H1 (cell line): Measurements from ENCODE around the gene PAPSS2. TPM values are rescaled to one million over a fixed set of nuclear protein-coding genes. Genes with fewer than 3 reads are reported as not detected.

Experiments used
- CTCF ChIA-PET: fragments of 300-600 bp; sonication (Branson Sonifier 250); formaldehyde crosslinking; loops from one replicate; lab custom pipeline; 2021; ENCODE audit not compliant: partially characterized antibody; lab: Charles Lee
- POLR2A ChIA-PET: fragments of 300-600 bp; sonication (Branson Sonifier 250); formaldehyde crosslinking; loops from one replicate; lab custom pipeline; 2021; ENCODE audit warnings: inconsistent platforms; ENCODE audit not compliant: partially characterized antibody; lab: Charles Lee
- DNase-seq, 2 experiments: peaks; one replicate each; pipeline versions ENCODE4 v3.0.0 to v3.0.0-alpha.2; 2010 to 2022; ENCODE audit warnings: low spot score in 2 of 2, low read depth in 1 of 2, mixed read lengths in 1 of 2
- FAIRE-seq: peaks from 2 replicates; lab custom pipeline; 2011; peaks lifted over from hg19 to GRCh38; lab: Jason Lieb, UNC
- H2AFZ ChIP-seq: 2 replicates; pipeline ENCODE4 v1.8.1; 2012; ENCODE audit warnings: low read length, inconsistent platforms
- H2AK5ac ChIP-seq: 2 replicates; pipeline ENCODE4 v1.6.1; 2013; ENCODE audit warnings: low read depth, low read length
- H2BK120ac ChIP-seq: replicated peaks from 2 replicates; pipeline ENCODE3; 2013; ENCODE audit warnings: low read depth, low read length, inconsistent platforms
- H2BK12ac ChIP-seq: 2 replicates; pipeline ENCODE4 v1.6.1; 2013; ENCODE audit warnings: low read depth, low read length
- H2BK15ac ChIP-seq: 2 replicates; pipeline ENCODE4 v1.6.1; 2013; ENCODE audit warnings: low read length
- H2BK20ac ChIP-seq: 2 replicates; pipeline ENCODE4 v1.6.1; 2013; ENCODE audit warnings: low read length
- H2BK5ac ChIP-seq: 2 replicates; pipeline ENCODE4 v1.6.1; 2013; ENCODE audit warnings: low read depth, low read length
- H3K14ac ChIP-seq: 2 replicates; pipeline ENCODE4 v1.6.1; 2013; ENCODE audit warnings: inconsistent platforms; ENCODE audit not compliant: insufficient read length
- H3K18ac ChIP-seq: 2 replicates; pipeline ENCODE4 v1.6.1; 2013; ENCODE audit warnings: low read length; ENCODE audit errors: extremely low read depth
- H3K23ac ChIP-seq: 2 replicates; pipeline ENCODE4 v1.6.1; 2013; ENCODE audit warnings: inconsistent platforms; ENCODE audit not compliant: insufficient read length
- H3K23me2 ChIP-seq: 2 replicates; pipeline ENCODE4 v1.6.1; 2013; ENCODE audit warnings: low read depth, low read length
- H3K27ac ChIP-seq: 2 replicates; pipeline ENCODE4 v1.6.1; 2011; ENCODE audit warnings: low read depth, low read length, inconsistent platforms
- H3K27me3 ChIP-seq, 4 experiments: replicated peaks in 1 of 4; 1 replicate in 1 of 4; 2 replicates in 3 of 4; pipeline versions ENCODE4 v1.6.1 to v1.8.1; 2011 to 2013; ENCODE audit warnings: low read length in 3 of 4, mild to moderate bottlenecking in 3 of 4, inconsistent platforms in 2 of 4, mixed read lengths in 2 of 4, moderate library complexity in 1 of 4; ENCODE audit not compliant: control insufficient read depth in 3 of 4, insufficient read depth in 3 of 4; ENCODE audit errors: extremely low read depth in 1 of 4
- H3K36me3 ChIP-seq, 4 experiments: 2 replicates each; pipeline versions ENCODE4 v1.6.1 to v1.8.1; 2011 to 2013; ENCODE audit warnings: mild to moderate bottlenecking in 4 of 4, low read length in 3 of 4, moderate library complexity in 2 of 4, control low read depth in 1 of 4, inconsistent platforms in 1 of 4; ENCODE audit not compliant: insufficient read depth in 4 of 4, control insufficient read depth in 2 of 4
- H3K4ac ChIP-seq: replicated peaks from 2 replicates; pipeline ENCODE3; 2013; ENCODE audit warnings: low read length, low read depth, mixed read lengths, inconsistent platforms; ENCODE audit not compliant: insufficient read length
- H3K4me1 ChIP-seq, 4 experiments: replicated peaks in 1 of 4; 1 replicate in 1 of 4; 2 replicates in 3 of 4; pipeline versions ENCODE4 v1.6.1 to v1.8.1; 2011 to 2013; ENCODE audit warnings: low read length in 3 of 4, inconsistent platforms in 2 of 4, mixed read lengths in 1 of 4; ENCODE audit not compliant: insufficient read depth in 4 of 4, control insufficient read depth in 3 of 4
- H3K4me2 ChIP-seq, 2 experiments: 2 replicates each; pipeline versions ENCODE4 v1.6.1 to v1.8.1; 2011 to 2013; ENCODE audit warnings: low read depth in 2 of 2, low read length in 2 of 2, control low read depth in 1 of 2, inconsistent platforms in 1 of 2, mild to moderate bottlenecking in 1 of 2; ENCODE audit not compliant: insufficient read depth in 1 of 2
- H3K4me3 ChIP-seq, 4 experiments: fragments of 200-600, 300-600 bp in 1 of 4; sonication (generic), shearing (Covaris generic), sonication (Bioruptor Twin) in 1 of 4; 2 replicates each; pipeline versions ENCODE4 v1.5.1 to v1.8.1; 2011 to 2016; ENCODE audit warnings: low read length in 4 of 4, low read depth in 3 of 4, control low read depth in 2 of 4, inconsistent platforms in 2 of 4, mild to moderate bottlenecking in 2 of 4, mixed read lengths in 1 of 4, moderate library complexity in 1 of 4; ENCODE audit not compliant: insufficient read depth in 2 of 4; ENCODE audit errors: extremely low read depth in 1 of 4
- H3K56ac ChIP-seq: replicated peaks from 2 replicates; pipeline ENCODE3; 2013; ENCODE audit warnings: low read depth, mild to moderate bottlenecking, mixed read lengths, low read length, inconsistent platforms; ENCODE audit not compliant: insufficient read length
- H3K79me1 ChIP-seq: 2 replicates; pipeline ENCODE4 v1.6.1; 2013; ENCODE audit warnings: low read depth, low read length, control low read depth
- H3K79me2 ChIP-seq, 2 experiments: 2 replicates each; pipeline versions ENCODE4 v1.6.1 to v1.8.1; 2012 to 2013; ENCODE audit warnings: low read length in 2 of 2, mild to moderate bottlenecking in 2 of 2, inconsistent platforms in 1 of 2; ENCODE audit not compliant: insufficient read depth in 2 of 2, control insufficient read depth in 1 of 2
- H3K9ac ChIP-seq, 4 experiments: replicated peaks in 1 of 4; 1 replicate in 1 of 4; 2 replicates in 3 of 4; pipeline versions ENCODE4 v1.6.1 to v1.8.1; 2011 to 2013; ENCODE audit warnings: low read depth in 3 of 4, low read length in 3 of 4, control low read depth in 2 of 4, mild to moderate bottlenecking in 2 of 4, moderate library complexity in 2 of 4, inconsistent platforms in 1 of 4; ENCODE audit errors: extremely low read depth in 1 of 4
- H3K9me3 ChIP-seq, 2 experiments: 2 replicates each; pipeline versions ENCODE4 v1.6.1 to v1.8.1; 2012 to 2013; ENCODE audit warnings: mild to moderate bottlenecking in 2 of 2, moderate library complexity in 2 of 2, control low read depth in 1 of 2, inconsistent platforms in 1 of 2, low read depth in 1 of 2, low read length in 1 of 2, mixed read lengths in 1 of 2; ENCODE audit not compliant: insufficient read depth in 2 of 2
- H4K20me1 ChIP-seq, 2 experiments: replicated peaks in 1 of 2; 2 replicates each; pipeline versions ENCODE3 to v1.8.1; 2011 to 2013; ENCODE audit warnings: inconsistent platforms in 2 of 2, low read length in 2 of 2, mild to moderate bottlenecking in 1 of 2; ENCODE audit not compliant: insufficient read depth in 2 of 2, control insufficient read depth in 1 of 2
- H4K5ac ChIP-seq: 2 replicates; pipeline ENCODE4 v1.6.1; 2013; ENCODE audit warnings: low read length, low read depth, mixed read lengths, inconsistent platforms; ENCODE audit not compliant: insufficient read length
- H4K8ac ChIP-seq: 2 replicates; pipeline ENCODE4 v1.8.0; 2013; ENCODE audit warnings: mild to moderate bottlenecking, moderate library complexity, low read length, inconsistent platforms; ENCODE audit not compliant: insufficient read depth; ENCODE audit errors: extremely low read depth
- H4K91ac ChIP-seq: replicated peaks from 2 replicates; pipeline ENCODE3; 2013; ENCODE audit warnings: low read length, mixed read lengths, inconsistent platforms; ENCODE audit not compliant: insufficient read length
- ATF3 ChIP-seq: IDR thresholded peaks from 2 replicates; pipeline ENCODE4 v1.6.1; 2011; ENCODE audit warnings: low read depth, mild to moderate bottlenecking, low read length; ENCODE audit not compliant: insufficient read depth
- CEBPB ChIP-seq: IDR thresholded peaks from 2 replicates; pipeline ENCODE4 v1.6.1; 2012; ENCODE audit warnings: low read depth, low read length
- EGR1 ChIP-seq: IDR thresholded peaks from 2 replicates; pipeline ENCODE4 v1.6.1; 2011; ENCODE audit warnings: low read depth, low read length, borderline replicate concordance
- FOSL1 ChIP-seq: IDR thresholded peaks from 2 replicates; pipeline ENCODE4 v1.6.1; 2011; ENCODE audit warnings: mild to moderate bottlenecking, low read depth, low read length, moderate library complexity; ENCODE audit not compliant: insufficient read depth
- GABPA ChIP-seq: IDR thresholded peaks from 2 replicates; pipeline ENCODE4 v1.6.1; 2011; ENCODE audit warnings: mild to moderate bottlenecking, low read length, moderate library complexity, borderline replicate concordance; ENCODE audit not compliant: insufficient read depth
- MAFK ChIP-seq: IDR thresholded peaks from 2 replicates; pipeline ENCODE4 v1.6.1; 2012; ENCODE audit warnings: low read depth, mild to moderate bottlenecking, improper control_type of control experiment, low read length
- PHF8 ChIP-seq: fragments of 200-600 bp; sonication (generic); conservative IDR thresholded peaks from 2 replicates; pipeline ENCODE4 v1.7.1; 2012; ENCODE audit warnings: low read depth, mild to moderate bottlenecking, inconsistent platforms, low read length, moderate library complexity
- RAD21 ChIP-seq, 2 experiments: IDR thresholded peaks in 1 of 2; conservative IDR thresholded peaks in 1 of 2; 2 replicates each; pipeline ENCODE4 v1.6.1; 2011; ENCODE audit warnings: low read depth in 2 of 2, low read length in 2 of 2, improper control_type of control experiment in 1 of 2, inconsistent platforms in 1 of 2, mild to moderate bottlenecking in 1 of 2, moderate library complexity in 1 of 2
- RNF2 ChIP-seq: fragments of 200-900, 300-1000 bp; sonication (generic); IDR thresholded peaks from 2 replicates; pipeline ENCODE4 v1.7.1; 2016; ENCODE audit warnings: borderline replicate concordance, low read depth, mild to moderate bottlenecking, antibody characterized with exemption, low read length; ENCODE audit not compliant: poor library complexity, severe bottlenecking; ENCODE audit errors: missing control alignments
- SAP30 ChIP-seq: fragments of 300-600 bp; sonication (generic); IDR thresholded peaks from 2 replicates; pipeline ENCODE4 v1.7.1; 2012; ENCODE audit warnings: low read length, moderate library complexity, mild to moderate bottlenecking, inconsistent platforms; ENCODE audit not compliant: insufficient read depth, insufficient replicate concordance
- TAF1 ChIP-seq: IDR thresholded peaks from 2 replicates; pipeline ENCODE4 v1.6.1; 2011; ENCODE audit warnings: mild to moderate bottlenecking, low read depth, low read length
- TAF7 ChIP-seq: optimal IDR thresholded peaks from 2 replicates; pipeline ENCODE3; 2011; ENCODE audit warnings: low read depth, mild to moderate bottlenecking, inconsistent platforms, low read length, moderate library complexity, borderline replicate concordance
- TBP ChIP-seq: IDR thresholded peaks from 2 replicates; pipeline ENCODE4 v1.6.1; 2011; ENCODE audit warnings: low read depth, low read length, improper control_type of control experiment
- WGBS, 2 experiments: shearing (Covaris generic) in 1 of 2; methylation state at CpG; one replicate each; pipeline versions ENCODE4 v1.1.6 to v1.1.7; 2013 to 2015; ENCODE audit warnings: low lambda C conversion rate in 2 of 2, mixed read lengths in 2 of 2, inconsistent platforms in 1 of 2, low coverage in 1 of 2, missing lambda C conversion rate in 1 of 2; ENCODE audit not compliant: insufficient replicate concordance in 2 of 2, insufficient coverage in 1 of 2, insufficient read length in 1 of 2; ENCODE audit errors: extremely low coverage in 1 of 2, missing lambda C conversion rate in 1 of 2; 5-methylcytosine and 5-hydroxymethylcytosine counted together
- polyA plus RNA-seq, 7 experiments: library from polyadenylated mRNA; depleted of rRNA in 3 of 7; stranded (reverse) in 5 of 7; unstranded in 2 of 7; fragments of >200 nt in 5 of 7; fragments of 200-250 nt in 2 of 7; gene quantifications; 1 replicate in 5 of 7; 2 replicates in 1 of 7; 4 replicates in 1 of 7; pipeline versions ENCODE4 v1.2.1 to v1.2.3, GENCODE V29; 2011 to 2013; ENCODE audit warnings: missing spikeins in 2 of 7, mixed read lengths in 2 of 7
- total RNA-seq: library from RNA; stranded (reverse); fragmentation: NEBNext Ultra II Directional; extraction: Animal tissue kit (Norgen Biotek cat#: 25700); gene quantifications from 2 replicates; pipeline ENCODE4 v1.2.1, GENCODE V29; 2021

Gene PAPSS2
- total and polyA plus RNA-seq, 2 of the 8 experiments (the other 6 are each of a cell fraction or from before 2014, with no cell fraction given): 7.6 to 20.2 TPM

GRCh38 chr10:87703771-87704170 is 44.1 kb downstream of the PAPSS2 start:
- Histone ChIP-seq H2BK20ac (no peak overlapping the region), H4K5ac (no peak overlapping the region), H3K4me2 (no peak overlapping the region), H2BK15ac (no peak overlapping the region), H2AFZ (no peak overlapping the region), H3K18ac (no peak overlapping the region), H3K27me3 (no peaks in the 10 kb centered on the region), H3K4me1 (no peaks in the 10 kb centered on the region), H4K20me1 (no peaks in the 10 kb centered on the region), H3K23me2 (no peaks in the 10 kb centered on the region), H3K4ac (no peak overlapping the region), H3K23ac (no peak overlapping the region), H3K79me2 (no peaks in the 10 kb centered on the region), H2BK120ac (no peak overlapping the region), H4K91ac (no peak overlapping the region), H3K79me1 (no peaks in the 10 kb centered on the region), H2AK5ac (no peak overlapping the region), H3K14ac (no peak overlapping the region), H3K56ac (no peak overlapping the region), H3K4me3 (no peak overlapping the region), H3K27ac (no peak overlapping the region), H2BK12ac (no peak overlapping the region), H4K8ac (no peak overlapping the region), H2BK5ac (no peak overlapping the region), H3K36me3 (no peaks in the 10 kb centered on the region; a peak in 1 of 8 replicates), H3K9ac (no peak overlapping the region), H3K9me3 (no peaks in the 10 kb centered on the region)
- DNase-seq (no peak), FAIRE-seq (no peak)
- POLR2A ChIA-PET: no interaction called here
- WGBS, 2 experiments: 93% methylated on average over 1 of the region's 1 CpG; no CpG with 5 or more reads in 1 of the 2 experiments
- CTCF ChIA-PET: no interaction called here
- TF ChIP-seq SAP30 (no peak), GABPA (no peak), ATF3 (no peak), CEBPB (no peak), RAD21 (IDR thresholded peaks at IDR 0.05 in 1 of 2, conservative IDR thresholded peaks at IDR 0.05 in 1 of 2; ENCODE audit: low read depth in 2 of 2, low read length in 2 of 2) (no peak), RNF2 (no peak), TAF1 (no peak), TAF7 (no peak), FOSL1 (no peak), MAFK (no peak), PHF8 (no peak), TBP (no peak), EGR1 (no peak)
